ENCODE results near the gene SRRM4.

The SRRM4 gene

GRCh38 chr12:119179335-119180021 lies 198.1 kb downstream of the SRRM4 start:
- H3K4me3 ChIP-seq (ENCODE audit: control insufficient read depth, low read depth, low read length) = peak overlapping the region; percentile 40
- peak; percentile 58 for DNase-seq (ENCODE audit: low read depth)
- no peak for TF ChIP-seq CTCF (conservative IDR thresholded peaks at IDR 0.05; ENCODE audit: control insufficient read depth, insufficient read depth, low read depth, low read length)

DNA sequence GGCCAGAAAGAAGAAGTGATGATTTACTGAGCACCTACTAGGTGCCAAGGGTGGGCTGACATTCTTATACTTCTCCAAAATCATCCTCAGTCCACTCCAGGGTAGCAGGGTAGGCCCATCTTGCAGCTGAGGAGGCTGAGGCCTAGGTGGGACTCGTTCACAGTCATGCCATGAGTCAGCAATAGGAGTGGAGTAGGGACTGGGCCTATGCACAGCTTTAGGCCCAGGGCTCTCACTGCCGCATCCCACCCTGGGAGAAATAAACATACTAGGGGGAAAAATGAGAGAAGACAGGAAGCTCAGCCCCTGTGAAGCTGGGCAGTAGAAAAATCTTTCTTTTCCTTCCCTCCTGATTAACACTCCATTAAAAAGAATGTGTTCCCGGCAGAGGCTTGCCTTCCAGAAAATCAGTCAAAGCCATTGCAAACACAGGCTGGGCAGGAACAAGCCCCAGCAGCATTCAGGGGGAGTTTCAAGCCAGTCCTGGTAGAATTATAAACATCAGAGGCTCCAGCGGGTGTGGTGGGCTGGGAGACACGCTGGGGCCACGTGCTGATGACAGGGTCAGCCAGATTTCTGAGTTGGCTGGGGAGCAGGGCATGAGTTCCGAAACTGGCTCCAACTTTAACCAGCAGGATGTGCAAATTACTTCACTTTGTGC lies 199.2 kb downstream of the SRRM4 start:
- peak overlapping the region; percentile 3 for H3K4me3 ChIP-seq (ENCODE audit: control insufficient read depth, low read depth, low read length)

GRCh38 chr12:119181202-119181601 lies 199.9 kb downstream of the SRRM4 start:
- no peak for TF ChIP-seq CTCF (conservative IDR thresholded peaks at IDR 0.05; ENCODE audit: control insufficient read depth, insufficient read depth, low read depth, low read length)
- no peak for DNase-seq (ENCODE audit: low read depth)
- no peak overlapping the region for H3K4me3 ChIP-seq (ENCODE audit: control insufficient read depth, low read depth, low read length)

More for the DNA sequence above, 199.2 kb downstream of the SRRM4 start:
- peak; percentile 68 for DNase-seq (ENCODE audit: low read depth)
- no peak for TF ChIP-seq CTCF (conservative IDR thresholded peaks at IDR 0.05; ENCODE audit: control insufficient read depth, insufficient read depth, low read depth, low read length)

GRCh38 chr12:119181944-119182343 lies 200.6 kb downstream of the SRRM4 start:
- no peak for DNase-seq (ENCODE audit: low read depth)
- TF ChIP-seq CTCF (conservative IDR thresholded peaks at IDR 0.05; ENCODE audit: control insufficient read depth, insufficient read depth, low read depth, low read length) = no peak
- H3K4me3 ChIP-seq (ENCODE audit: control insufficient read depth, low read depth, low read length) = no peak overlapping the region

- TF ChIP-seq CTCF (conservative IDR thresholded peaks at IDR 0.05; ENCODE audit: control insufficient read depth, insufficient read depth, low read depth, low read length) = no peak
- no peak overlapping the region for H3K4me3 ChIP-seq (ENCODE audit: control insufficient read depth, low read depth, low read length)
- DNase-seq (ENCODE audit: low read depth) = no peak
Measured at GRCh38 chr12:119182701-119183493, 201.6 kb downstream of the SRRM4 start.

- DNase-seq (ENCODE audit: low read depth) = no peak
- no peak for TF ChIP-seq CTCF (conservative IDR thresholded peaks at IDR 0.05; ENCODE audit: control insufficient read depth, insufficient read depth, low read depth, low read length)
- no peak overlapping the region for H3K4me3 ChIP-seq (ENCODE audit: control insufficient read depth, low read depth, low read length)
Measured at GRCh38 chr12:119183942-119184695, 202.8 kb downstream of the SRRM4 start.

Measured in fibroblast of mammary gland (primary cell).